Body of pancreas (tissue), 4 donors: Measurements from ENCODE around the gene IGF1R.

Experiments used
- CTCF ChIP-seq, 7 experiments: fragments of 450-650 bp in 4 of 7; fragments of 200-600 bp in 3 of 7; sonication (generic) in 3 of 7; IDR thresholded peaks; one replicate each; pipeline ENCODE4 v1.5.1; 2016 to 2019; ENCODE audit warnings: antibody characterized with exemption in 7 of 7
- POLR2A ChIP-seq, 3 donors: fragments of 450-650 bp; IDR thresholded peaks; one replicate each; pipeline ENCODE4 v1.6.1; 2016; ENCODE audit warnings: antibody characterized with exemption in 3 of 3, mild to moderate bottlenecking in 2 of 3

- TF ChIP-seq CTCF (IDR thresholded peaks at IDR 0.05) (no peak), POLR2A (IDR thresholded peaks at IDR 0.05) (no peak)
Observed at GRCh38 chr15:98997312-98997711, 349.0 kb downstream of the IGF1R start.
